Measurements from ENCODE around the gene IRF4.

IRF4 gene

DNA sequence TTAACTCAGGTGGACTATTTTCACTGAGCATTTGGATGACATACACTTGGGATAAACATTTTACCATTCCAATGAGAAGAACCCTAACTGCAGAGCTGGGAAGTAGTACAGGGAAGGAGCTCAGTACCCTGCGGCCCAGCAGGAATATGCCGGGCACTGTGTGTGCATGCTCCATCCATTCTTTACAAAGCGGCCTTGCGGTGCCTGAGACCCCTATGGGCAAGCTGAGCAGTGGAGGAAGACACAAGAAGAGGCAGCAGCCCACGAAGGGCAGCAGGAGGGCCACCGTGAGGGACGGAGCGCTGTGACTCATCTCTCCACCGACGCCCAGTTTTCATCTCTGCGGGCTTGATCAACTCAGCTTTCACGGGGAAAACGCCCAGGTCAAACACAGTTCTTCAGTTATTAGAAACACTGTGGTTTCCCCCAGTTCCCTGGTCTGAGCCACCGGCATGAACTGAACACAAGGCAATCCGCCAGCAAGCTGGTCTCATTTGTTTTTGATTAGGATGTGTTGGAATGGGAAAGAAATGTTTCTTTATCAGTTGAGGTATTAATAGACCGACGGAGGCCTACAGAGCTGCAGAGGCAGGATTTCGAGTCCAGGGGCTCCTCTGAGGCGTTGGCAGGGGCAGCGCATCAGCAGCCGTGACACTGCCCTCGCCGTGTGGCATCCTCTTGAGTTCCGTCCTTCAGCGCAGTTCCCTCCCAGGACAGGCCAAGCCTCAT, 44.9 kb downstream of the IRF4 start:
- in situ Hi-C loops (cut with HindIII; ENCODE audit: low sequenced_read_pairs), result no loop called here
- peak; percentile 74 for DNase-seq (ENCODE audit: low read depth)
- H3K4me3 ChIP-seq (ENCODE audit: low read depth, low read length), result no peak overlapping the region
- TF ChIP-seq, protein P1, sequence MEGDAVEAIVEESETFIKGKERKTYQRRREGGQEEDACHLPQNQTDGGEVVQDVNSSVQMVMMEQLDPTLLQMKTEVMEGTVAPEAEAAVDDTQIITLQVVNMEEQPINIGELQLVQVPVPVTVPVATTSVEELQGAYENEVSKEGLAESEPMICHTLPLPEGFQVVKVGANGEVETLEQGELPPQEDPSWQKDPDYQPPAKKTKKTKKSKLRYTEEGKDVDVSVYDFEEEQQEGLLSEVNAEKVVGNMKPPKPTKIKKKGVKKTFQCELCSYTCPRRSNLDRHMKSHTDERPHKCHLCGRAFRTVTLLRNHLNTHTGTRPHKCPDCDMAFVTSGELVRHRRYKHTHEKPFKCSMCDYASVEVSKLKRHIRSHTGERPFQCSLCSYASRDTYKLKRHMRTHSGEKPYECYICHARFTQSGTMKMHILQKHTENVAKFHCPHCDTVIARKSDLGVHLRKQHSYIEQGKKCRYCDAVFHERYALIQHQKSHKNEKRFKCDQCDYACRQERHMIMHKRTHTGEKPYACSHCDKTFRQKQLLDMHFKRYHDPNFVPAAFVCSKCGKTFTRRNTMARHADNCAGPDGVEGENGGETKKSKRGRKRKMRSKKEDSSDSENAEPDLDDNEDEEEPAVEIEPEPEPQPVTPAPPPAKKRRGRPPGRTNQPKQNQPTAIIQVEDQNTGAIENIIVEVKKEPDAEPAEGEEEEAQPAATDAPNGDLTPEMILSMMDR (IDR thresholded peaks at IDR 0.05; ENCODE audit: low read depth, low read length, missing control alignments), result no peak

DNA sequence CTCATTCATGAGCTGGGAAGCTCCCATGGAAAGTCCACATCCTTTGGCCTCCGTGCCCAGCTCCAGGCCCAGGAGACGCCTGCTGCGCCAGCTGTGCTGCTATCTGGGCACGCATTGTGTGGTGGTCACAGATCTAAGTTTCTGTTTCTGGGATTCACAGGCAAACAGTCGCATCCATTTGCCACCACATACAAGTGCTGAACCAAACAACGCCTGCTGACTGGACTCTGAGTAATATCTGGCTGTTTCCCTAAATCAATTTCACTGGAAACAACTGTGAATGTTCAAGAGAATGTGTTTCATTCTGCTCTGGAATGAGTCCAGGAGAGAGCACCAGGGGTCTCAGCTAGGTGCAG, 45.5 kb downstream of the IRF4 start:
- TF ChIP-seq, protein P1 (IDR thresholded peaks at IDR 0.05; ENCODE audit: low read depth, low read length, missing control alignments), result no peak
- no peak for DNase-seq (ENCODE audit: low read depth)
- no peak overlapping the region for H3K4me3 ChIP-seq (ENCODE audit: low read depth, low read length)
- in situ Hi-C loops (cut with HindIII; ENCODE audit: low sequenced_read_pairs), result no loop called here

DNA sequence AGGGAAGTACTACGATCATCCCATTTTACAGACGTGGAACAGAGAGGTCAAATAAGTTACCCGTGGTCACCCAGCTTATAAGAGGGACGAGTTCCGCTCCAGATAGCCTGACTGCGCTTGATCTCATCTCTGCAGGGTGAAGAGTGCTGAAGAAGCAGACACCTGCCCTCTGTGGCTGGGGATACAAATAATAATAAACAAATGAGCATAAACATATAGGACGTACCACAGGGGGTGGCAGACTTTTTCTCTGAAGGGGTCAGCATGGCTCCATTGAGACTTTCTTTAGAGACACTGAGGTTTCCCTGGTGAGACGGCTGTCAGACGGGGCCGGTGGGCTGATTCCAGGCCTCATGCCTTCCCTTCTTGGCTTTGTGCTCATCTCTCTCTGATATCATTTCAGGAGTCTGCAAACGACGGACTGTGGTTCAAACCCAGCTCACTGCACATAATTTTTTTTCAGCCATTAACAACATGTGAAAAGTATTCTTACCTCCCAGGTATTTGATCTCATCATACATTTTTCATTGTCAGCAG, 47.1 kb downstream of the IRF4 start:
- in situ Hi-C loops (cut with HindIII; ENCODE audit: low sequenced_read_pairs), result no loop called here

DNA sequence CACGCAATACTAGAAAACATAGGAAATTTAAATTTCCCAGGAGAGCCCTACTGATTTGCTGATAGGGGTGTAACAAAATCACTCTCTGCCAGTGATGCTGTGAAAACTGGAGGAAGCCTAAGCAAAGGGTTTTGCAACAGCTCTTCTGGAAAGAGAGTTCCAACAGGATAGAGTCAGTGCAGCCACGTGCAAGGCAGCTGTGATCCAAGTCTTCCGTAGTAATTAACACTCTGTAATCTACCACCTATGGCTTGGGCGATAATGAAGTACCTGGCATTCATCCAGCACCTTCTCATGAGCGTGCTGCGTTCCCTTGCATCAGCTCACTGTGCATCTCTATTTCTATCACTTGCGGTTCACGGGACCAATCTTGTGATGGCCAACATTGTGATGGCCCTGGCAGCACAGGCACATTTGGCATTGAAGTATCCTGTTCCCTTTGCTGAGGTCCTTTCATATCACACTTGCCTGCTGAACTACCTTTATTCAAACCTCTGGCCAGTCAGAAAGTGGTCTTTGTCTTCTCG, 48.2 kb downstream of the IRF4 start:
- DNase-seq (ENCODE audit: low read depth), result no peak

More for the DNA sequence above, 47.1 kb downstream of the IRF4 start:
- no peak overlapping the region for H3K4me3 ChIP-seq (ENCODE audit: low read depth, low read length)
- TF ChIP-seq, protein P1 (IDR thresholded peaks at IDR 0.05; ENCODE audit: low read depth, low read length, missing control alignments), result no peak
- DNase-seq (ENCODE audit: low read depth), result no peak

DNA sequence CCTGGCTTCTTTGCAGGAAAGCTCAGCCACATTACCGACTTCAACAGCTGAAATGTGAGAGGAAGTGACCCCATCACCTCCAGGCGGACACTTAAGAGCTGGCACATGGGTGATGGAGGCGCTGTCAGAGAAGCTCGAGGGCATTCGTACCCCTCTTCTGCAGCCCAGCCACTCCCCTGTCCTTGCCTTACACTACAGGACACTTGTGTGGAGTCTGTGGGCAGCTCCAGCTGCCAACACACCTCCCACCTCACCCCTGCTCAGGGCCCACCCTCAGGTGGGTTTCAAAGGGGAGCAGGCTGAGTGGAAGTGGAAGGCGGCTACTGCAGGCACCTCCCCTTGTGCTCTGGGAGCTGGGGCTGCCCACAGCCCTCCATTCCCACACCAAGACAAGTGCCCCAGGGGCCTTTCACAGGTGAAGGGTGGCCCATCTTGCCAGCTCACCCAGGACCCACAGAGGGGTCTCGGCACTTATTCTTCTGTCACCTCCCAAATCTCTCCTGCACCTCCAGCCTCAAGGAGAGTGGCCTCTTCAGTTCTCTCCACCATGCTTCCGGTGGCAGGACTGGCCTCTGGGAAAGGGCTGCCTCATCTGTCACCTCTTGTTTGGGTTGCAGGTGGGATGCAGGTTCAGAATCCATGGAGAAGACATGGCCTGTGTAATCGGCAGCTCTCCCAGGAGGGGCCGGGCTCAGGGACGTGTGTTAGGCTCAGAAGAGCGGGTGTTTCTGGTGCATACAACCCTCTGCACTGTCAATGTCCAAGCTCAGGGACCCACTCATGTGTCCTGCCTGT, 49.8 kb downstream of the IRF4 start:
- no peak for DNase-seq (ENCODE audit: low read depth)
- no peak overlapping the region for H3K4me3 ChIP-seq (ENCODE audit: low read depth, low read length)
- in situ Hi-C loops (cut with HindIII; ENCODE audit: low sequenced_read_pairs), result no loop called here
- TF ChIP-seq, protein P1 (IDR thresholded peaks at IDR 0.05; ENCODE audit: low read depth, low read length, missing control alignments), result no peak

More for the DNA sequence above, 48.2 kb downstream of the IRF4 start:
- in situ Hi-C loops (cut with HindIII; ENCODE audit: low sequenced_read_pairs), result no loop called here
- TF ChIP-seq, protein P1 (IDR thresholded peaks at IDR 0.05; ENCODE audit: low read depth, low read length, missing control alignments), result no peak
- no peak overlapping the region for H3K4me3 ChIP-seq (ENCODE audit: low read depth, low read length)

DNA sequence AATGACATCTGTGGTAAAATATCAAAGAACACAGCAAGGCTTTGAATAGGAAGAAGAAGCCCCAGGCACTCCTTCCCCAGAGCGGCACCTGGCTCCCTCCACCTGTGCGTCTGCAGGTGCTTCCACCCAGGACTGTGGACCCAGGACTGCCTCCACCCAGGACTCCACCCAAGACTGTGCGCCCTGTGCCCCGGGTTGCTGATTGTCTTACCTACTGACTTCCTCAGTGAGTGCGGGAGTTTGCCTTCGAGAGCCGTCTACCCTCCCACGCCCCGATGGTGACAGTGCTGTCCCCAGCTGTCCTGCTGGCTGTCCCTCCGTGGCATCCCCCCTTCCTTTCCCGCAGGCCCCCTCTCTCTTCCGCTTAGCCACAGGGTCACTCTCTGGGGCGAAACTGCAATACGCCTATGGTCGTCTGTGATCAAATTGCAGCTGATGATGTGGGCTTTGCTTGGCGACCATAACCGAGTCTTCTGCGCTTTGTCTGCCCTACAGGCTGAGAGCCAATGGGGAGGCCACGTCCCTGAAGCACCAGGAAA, 52.1 kb downstream of the IRF4 start:
- no peak overlapping the region for H3K4me3 ChIP-seq (ENCODE audit: low read depth, low read length)
- no peak for DNase-seq (ENCODE audit: low read depth)
- TF ChIP-seq, protein P1 (IDR thresholded peaks at IDR 0.05; ENCODE audit: low read depth, low read length, missing control alignments), result no peak
- in situ Hi-C loops (cut with HindIII; ENCODE audit: low sequenced_read_pairs), result no loop called here

Data from astrocyte of the cerebellum (primary cell).